ENCODE measurements around the gene GOLGA5.
"Not testable (repeated sequence)": the region's sequence is repeated elsewhere in the genome, so short reads cannot be mapped to it uniquely, and the experiment has no call there.

Gene GOLGA5

GRCh38 chr14:92760524-92760805 is 33.6 kb upstream of the GOLGA5 start:
- no peak for TF ChIP-seq CTCF (IDR thresholded peaks at IDR 0.05; ENCODE audit: extremely low read depth, insufficient read depth, missing control alignments)
- no peak for DNase-seq (ENCODE audit: low spot score)
- in situ Hi-C loops (cut with MboI; ENCODE audit: low pct_unique_long_range_greater_than_20kb, low sequenced_read_pairs, unreplicated experiment) = no loop called here

GRCh38 chr14:92763666-92764631 is 30.2 kb upstream of the GOLGA5 start:
- in situ Hi-C loops (cut with MboI; ENCODE audit: low pct_unique_long_range_greater_than_20kb, low sequenced_read_pairs, unreplicated experiment); DNase-seq (ENCODE audit: low spot score): not testable (repeated sequence)

DNA sequence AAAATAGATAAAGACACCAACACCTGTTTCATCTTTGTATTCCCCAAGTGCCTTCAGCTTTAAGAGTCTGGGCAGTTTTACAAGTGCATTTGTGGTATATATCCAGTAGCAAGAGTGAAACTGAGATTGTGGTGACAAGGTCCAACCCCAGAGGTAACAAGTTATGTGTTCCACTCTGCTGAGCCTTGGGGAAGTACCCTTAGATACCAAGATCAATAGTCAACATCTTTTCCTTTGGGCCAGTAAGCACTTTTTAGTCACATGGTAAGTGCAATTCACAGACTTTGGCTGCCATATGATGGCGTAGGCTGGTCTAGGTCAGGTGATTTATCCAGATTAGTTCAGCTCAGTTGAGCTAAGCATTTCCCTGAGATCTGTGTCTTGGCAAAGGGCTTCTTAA is 25.9 kb upstream of the GOLGA5 start:
- peak; percentile 51 for DNase-seq (ENCODE audit: low spot score)
- in situ Hi-C loops (cut with MboI; ENCODE audit: low pct_unique_long_range_greater_than_20kb, low sequenced_read_pairs, unreplicated experiment) = not testable (repeated sequence)

- DNase-seq (ENCODE audit: low spot score) = no peak
- in situ Hi-C loops (cut with MboI; ENCODE audit: low pct_unique_long_range_greater_than_20kb, low sequenced_read_pairs, unreplicated experiment) = no loop called here
- TF ChIP-seq CTCF (IDR thresholded peaks at IDR 0.05; ENCODE audit: extremely low read depth, insufficient read depth, missing control alignments) = no peak
Observed at GRCh38 chr14:92768795-92769194, 25.3 kb upstream of the GOLGA5 start.

- in situ Hi-C loops (cut with MboI; ENCODE audit: low pct_unique_long_range_greater_than_20kb, low sequenced_read_pairs, unreplicated experiment) = no loop called here
- no peak for TF ChIP-seq CTCF (IDR thresholded peaks at IDR 0.05; ENCODE audit: extremely low read depth, insufficient read depth, missing control alignments)
- no peak for DNase-seq (ENCODE audit: low spot score)
Observed at GRCh38 chr14:92770484-92770883, 23.6 kb upstream of the GOLGA5 start.

DNA sequence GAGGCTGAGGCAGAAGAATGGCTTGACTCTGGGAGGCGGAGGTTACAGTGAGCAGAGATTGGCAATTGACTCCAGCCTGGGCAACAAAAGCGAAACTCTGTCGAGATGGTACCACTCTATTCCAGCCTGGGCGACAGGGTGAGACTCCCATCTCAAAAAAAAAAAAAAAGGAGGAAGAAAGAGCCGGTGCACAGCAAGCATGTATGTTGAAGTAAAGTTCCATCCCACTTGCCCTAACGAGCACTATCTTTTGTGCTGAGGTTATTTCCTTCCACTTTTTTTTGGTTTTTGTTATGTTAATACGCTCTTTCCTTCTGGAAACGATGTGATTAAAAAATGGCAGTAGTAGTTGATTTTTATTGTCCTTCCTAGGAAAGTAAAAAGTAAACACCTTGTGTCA is 19.5 kb upstream of the GOLGA5 start:
- in situ Hi-C loops (cut with MboI; ENCODE audit: low pct_unique_long_range_greater_than_20kb, low sequenced_read_pairs, unreplicated experiment) = no loop called here
- no peak for DNase-seq (ENCODE audit: low spot score)
- TF ChIP-seq CTCF (IDR thresholded peaks at IDR 0.05; ENCODE audit: extremely low read depth, insufficient read depth, missing control alignments) = no peak

DNA sequence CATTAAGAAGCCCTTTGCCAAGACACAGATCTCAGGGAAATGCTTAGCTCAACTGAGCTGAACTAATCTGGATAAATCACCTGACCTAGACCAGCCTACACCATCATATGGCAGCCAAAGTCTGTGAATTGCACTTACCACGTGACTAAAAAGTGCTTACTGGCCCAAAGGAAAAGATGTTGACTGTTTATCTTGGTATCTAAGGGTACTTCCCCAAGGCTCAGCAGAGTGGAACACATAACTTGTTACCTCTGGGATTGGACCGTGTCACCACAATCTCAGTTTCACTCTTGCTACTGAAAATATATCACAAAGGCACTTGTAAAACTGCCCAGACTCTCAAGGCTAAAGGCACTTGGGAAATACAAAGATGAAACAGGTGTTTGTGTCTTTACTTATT is 18.8 kb upstream of the GOLGA5 start:
- peak; percentile 40 for DNase-seq (ENCODE audit: low spot score)
- in situ Hi-C loops (cut with MboI; ENCODE audit: low pct_unique_long_range_greater_than_20kb, low sequenced_read_pairs, unreplicated experiment) = loop anchor here (25.0 kb wide), 1 partner anchor 188 kb away; no protein-coding TSS in a partner anchor

DNA sequence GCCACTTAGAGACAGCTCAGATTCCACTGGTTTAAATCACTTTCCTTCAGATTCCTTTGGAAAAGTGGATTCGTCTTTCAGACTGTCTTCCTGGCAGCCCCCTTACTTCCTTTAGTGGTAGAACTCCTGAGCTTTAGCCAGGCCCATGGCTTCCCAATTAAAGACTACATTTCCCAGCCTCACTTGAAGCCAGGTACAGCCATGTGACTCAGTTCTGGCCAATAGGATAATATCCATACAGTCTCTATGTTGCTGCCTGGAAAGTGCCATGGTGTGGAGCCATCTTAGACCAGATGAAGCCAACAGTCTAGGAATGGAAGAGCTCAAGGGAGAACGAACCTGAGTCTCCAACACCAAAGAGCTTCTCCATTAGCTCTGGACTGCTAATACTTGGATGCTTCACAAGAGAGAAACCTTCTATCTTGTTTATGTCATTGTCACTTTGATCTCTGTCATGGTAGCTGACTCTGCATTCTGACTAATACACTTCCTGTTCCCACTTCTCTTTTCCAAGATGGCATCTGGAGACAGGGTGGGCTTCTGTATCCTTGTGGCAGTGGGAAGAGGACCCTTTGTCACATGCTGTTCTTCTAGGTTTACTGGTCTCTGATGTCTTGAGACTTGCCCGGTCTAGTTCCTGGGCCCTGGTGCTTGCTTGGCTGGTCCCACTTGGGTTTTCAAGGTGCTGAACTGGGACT is 15.1 kb upstream of the GOLGA5 start:
- not testable (repeated sequence) for DNase-seq (ENCODE audit: low spot score)
- in situ Hi-C loops (cut with MboI; ENCODE audit: low pct_unique_long_range_greater_than_20kb, low sequenced_read_pairs, unreplicated experiment) = loop anchor here (25.0 kb wide), 1 partner anchor 192 kb away; no protein-coding TSS in a partner anchor

All from GM13977 (cell line).